ENCODE data around the gene BCAR1. TPM values are rescaled to one million over a fixed set of nuclear protein-coding genes. Genes with fewer than 3 reads are reported as not detected.
A peak's percentile ranks its signal among the peaks of the same experiment; 100 is the strongest.
"Not testable (repeated sequence)": the region's sequence is repeated elsewhere in the genome, so short reads cannot be mapped to it uniquely, and the experiment has no call there.

Gene BCAR1
- total RNA-seq, 1 donor: 33.4 TPM

DNA sequence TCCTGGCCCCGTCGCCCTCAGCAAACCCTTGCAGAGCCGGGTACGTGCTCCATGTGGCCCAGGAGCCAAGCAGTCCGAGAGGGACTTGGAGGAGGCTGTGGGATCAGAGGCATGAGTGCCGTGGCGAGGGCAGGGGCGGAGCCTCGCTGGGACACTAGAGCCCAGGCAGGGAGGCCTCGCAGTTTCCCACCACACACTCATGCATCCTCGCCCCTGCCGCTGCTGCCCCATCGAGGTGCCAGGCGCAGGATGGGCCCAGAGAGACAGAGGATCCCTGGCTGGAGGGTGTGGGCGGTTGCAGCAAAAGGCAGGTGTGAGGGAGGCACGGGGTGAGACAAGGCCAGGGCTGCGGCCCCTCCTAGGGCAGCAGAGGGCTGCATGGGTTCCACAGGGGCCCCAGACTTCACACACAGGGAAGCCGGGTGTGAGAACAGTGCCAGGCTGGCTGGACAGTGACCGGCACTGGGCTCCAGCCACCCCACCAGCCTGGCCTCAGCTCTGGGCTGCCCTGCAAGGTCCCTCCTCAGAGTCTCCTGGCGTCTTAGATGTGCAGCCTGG, 7.7 kb downstream of the BCAR1 start:
- no peak for TF ChIP-seq CTCF (IDR thresholded peaks at IDR 0.05; ENCODE audit: insufficient read depth, low read length)
- DNase-seq (ENCODE audit: low read depth): no peak
- H3K4me3 ChIP-seq (ENCODE audit: low read depth, low read length): no peak overlapping the region

- H3K4me3 ChIP-seq (ENCODE audit: low read depth, low read length); DNase-seq (ENCODE audit: low read depth): not testable (repeated sequence)
Observed at GRCh38 chr16:75242436-75243078, 8.9 kb downstream of the BCAR1 start.

DNA sequence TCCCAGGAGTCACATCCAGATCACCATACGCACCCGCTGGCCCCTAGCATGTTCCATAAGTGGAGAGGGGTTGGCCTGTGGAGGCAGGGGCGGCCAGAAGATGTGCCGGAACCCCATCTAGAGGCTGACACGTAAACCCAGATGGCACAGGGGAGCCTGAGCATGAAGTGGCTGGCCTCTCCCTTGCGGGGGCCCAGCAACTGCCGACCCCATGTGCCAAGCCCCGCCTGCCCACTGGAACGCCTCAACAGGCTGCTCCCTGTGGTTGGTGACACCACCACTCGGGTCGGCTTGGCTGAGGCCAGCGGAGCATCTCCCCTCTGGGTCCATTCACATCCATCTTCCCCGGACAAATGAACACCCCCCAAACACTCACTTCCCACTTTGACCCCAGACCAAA, 9.5 kb downstream of the BCAR1 start:
- TF ChIP-seq CTCF (IDR thresholded peaks at IDR 0.05; ENCODE audit: insufficient read depth, low read length): no peak
- H3K4me3 ChIP-seq (ENCODE audit: low read depth, low read length): no peak overlapping the region

DNA sequence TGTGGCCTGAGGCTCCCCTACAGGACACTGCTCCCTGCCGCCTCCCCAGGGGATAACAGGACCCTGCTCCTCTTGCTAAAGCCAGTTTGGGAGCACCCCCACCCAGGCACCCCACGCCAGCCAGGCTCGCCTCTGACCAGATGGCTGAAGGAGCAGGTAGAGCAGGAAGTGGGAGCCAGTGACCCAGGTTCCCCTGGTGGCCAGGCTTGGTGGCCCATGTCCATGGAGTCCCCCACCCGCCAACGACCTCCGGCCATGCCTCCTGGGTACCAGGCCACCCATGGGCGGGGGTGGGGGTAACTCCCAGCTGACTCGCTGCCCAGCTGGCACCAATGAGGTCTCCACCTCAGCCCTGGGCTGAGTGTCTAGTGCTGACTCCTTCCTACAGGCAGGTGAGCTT, 10.0 kb downstream of the BCAR1 start:
- DNase-seq (ENCODE audit: low read depth): no peak
- TF ChIP-seq CTCF (IDR thresholded peaks at IDR 0.05; ENCODE audit: insufficient read depth, low read length): no peak
- H3K4me3 ChIP-seq (ENCODE audit: low read depth, low read length): no peak overlapping the region

More for the DNA sequence above, 9.5 kb downstream of the BCAR1 start:
- DNase-seq (ENCODE audit: low read depth): no peak

DNA sequence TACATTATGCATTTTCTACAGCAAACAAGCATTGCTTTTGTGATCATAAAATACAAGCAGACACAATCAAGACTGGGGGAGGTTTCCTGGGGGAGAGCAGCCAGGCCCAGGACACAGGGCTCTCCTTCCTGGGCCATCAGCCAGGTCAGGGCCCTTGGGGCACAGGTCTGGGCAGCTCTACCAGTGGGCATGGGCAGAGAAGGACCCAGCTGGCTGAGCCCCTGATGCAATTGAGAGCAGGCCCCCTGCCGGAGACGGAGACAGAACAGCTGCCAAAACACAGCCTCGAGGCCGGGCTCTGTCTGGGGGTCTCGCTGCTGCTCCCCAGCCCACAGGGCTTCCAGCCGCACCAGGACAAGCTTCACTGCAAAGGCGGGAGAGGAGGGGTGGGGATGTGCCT, 10.8 kb downstream of the BCAR1 start:
- H3K4me3 ChIP-seq (ENCODE audit: low read depth, low read length); DNase-seq (ENCODE audit: low read depth): not testable (repeated sequence)

DNA sequence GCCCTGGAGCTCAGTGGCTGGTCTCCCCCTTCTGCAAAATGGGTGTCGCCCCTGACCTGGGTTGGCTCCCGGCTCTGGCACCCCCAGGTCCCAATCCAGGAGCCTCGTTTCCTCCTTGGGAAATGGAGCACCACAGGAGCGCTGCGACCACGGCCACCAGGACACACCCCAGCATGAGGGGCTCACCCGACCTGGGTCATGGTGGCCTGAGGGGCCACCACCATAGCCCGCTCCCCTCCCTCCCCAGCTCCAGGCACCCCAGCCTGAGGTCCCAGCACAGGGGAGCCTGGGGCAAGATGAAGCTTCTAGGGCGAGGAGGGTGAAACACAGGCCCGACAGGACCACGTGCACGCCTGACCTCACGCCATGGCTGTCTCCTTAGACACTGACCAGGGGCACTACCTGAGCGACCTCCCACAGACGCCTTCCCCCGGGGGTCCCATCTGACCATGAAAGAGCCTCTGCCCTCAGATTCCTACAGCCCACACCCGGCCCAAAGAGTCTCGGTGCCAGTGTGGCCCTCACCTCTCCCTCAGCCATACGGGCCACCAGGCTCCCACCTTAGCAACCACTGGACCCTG, 11.8 kb downstream of the BCAR1 start:
- no peak for DNase-seq (ENCODE audit: low read depth)
- no peak overlapping the region for H3K4me3 ChIP-seq (ENCODE audit: low read depth, low read length)
- TF ChIP-seq CTCF (IDR thresholded peaks at IDR 0.05; ENCODE audit: insufficient read depth, low read length): no peak

DNA sequence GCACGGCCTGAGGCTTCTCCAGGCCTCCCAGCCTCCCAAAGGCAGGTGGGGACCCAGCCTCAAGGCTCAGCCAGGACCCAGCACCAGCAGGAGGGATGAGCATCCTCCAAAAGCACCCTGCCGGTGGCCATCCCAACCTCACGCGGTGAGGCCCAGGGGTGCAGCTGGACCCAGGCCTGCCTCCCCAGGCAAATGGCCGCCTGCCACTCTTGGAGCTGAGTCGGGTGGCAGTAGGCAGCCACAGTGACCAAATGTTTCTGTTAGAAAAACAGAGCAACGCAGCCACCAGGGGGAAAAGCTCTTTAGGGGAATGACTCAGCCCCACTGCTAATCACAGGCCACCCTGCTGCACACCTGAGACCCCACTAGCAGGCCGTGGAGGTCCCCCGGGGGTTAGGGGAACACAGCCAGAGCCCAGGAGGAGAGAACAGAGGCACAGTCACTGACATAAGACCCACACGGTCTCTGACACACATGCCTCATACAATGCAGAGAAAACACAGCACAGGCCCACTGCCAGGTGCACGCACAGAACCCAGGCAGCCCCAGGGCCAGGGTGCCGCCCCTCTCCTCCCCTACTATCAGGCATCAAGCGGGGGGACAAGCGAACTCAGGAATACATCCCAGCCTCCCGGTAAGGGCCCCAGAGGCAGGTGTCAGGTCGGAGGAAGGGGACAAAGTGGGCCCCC, 12.4 kb downstream of the BCAR1 start:
- H3K4me3 ChIP-seq (ENCODE audit: low read depth, low read length): no peak overlapping the region
- peak; percentile 22 for DNase-seq (ENCODE audit: low read depth)
- peak; percentile 26 for TF ChIP-seq CTCF (IDR thresholded peaks at IDR 0.05; ENCODE audit: insufficient read depth, low read length)

All from fibroblast of the aortic adventitia (primary cell).